K562 (cell line): Measurements from ENCODE around the gene CDYL. TPM values are rescaled to one million over a fixed set of nuclear protein-coding genes. Genes with fewer than 3 reads are reported as not detected.

Source experiments
- ATAC-seq: fragments of 200-7000 bp; cut with Tn5 transposase; 3 replicates; pipeline ENCODE4 v1.9.1; 2020; ENCODE audit warnings: moderate library complexity
- BruUV-seq: library from RNA; stranded (reverse); fragments of 400-500 nt; replicated peaks from 2 replicates; lab custom pipeline; 2021; lab: Mats Ljungman, UMichigan
- CTCF ChIA-PET: fragments of 300-600 bp; formaldehyde crosslinking; extraction: SDS; loops from one replicate; lab custom pipeline; 2021; ENCODE audit warnings: low intra/inter-chr PET ratio; lab: Yijun Ruan, JAX
- POLR2A ChIA-PET: fragments of 300-600, 350-650 bp; sonication (Branson Sonifier 250); formaldehyde crosslinking; extraction: SDS; loops from one replicate; lab custom pipeline; 2021; ENCODE audit warnings: antibody characterized with exemption, inconsistent platforms; lab: Yijun Ruan, JAX
- DNase-seq, 4 experiments: peaks; one replicate each; pipeline versions ENCODE4 v3.0.0 to v3.0.0-alpha.2; 2011 to 2018; ENCODE audit warnings: low spot score in 3 of 4, mixed read lengths in 3 of 4; ENCODE audit errors: extremely low read depth in 1 of 4
- FAIRE-seq: peaks from 2 replicates; lab custom pipeline; 2011; peaks lifted over from hg19 to GRCh38; lab: Jason Lieb, UNC
- H2AFZ ChIP-seq: 2 replicates; pipeline ENCODE4 v1.6.0; 2011; ENCODE audit warnings: low read depth, low read length, control low read depth, inconsistent platforms
- H3K27ac ChIP-seq: fragments of 200-600 bp; 3 replicates; pipeline ENCODE4 v1.8.0; 2011; ENCODE audit warnings: low read depth, mild to moderate bottlenecking, control low read depth, inconsistent platforms, low read length, moderate library complexity, mixed read lengths; ENCODE audit errors: extremely low read depth
- H3K27me3 ChIP-seq, 2 experiments: fragments of 300-600 bp in 1 of 2; 2 replicates in 1 of 2; 3 replicates in 1 of 2; pipeline versions ENCODE4 v1.6.0 to v1.8.0; 2011; ENCODE audit warnings: inconsistent platforms in 2 of 2, low read length in 2 of 2, mild to moderate bottlenecking in 1 of 2, mixed read lengths in 1 of 2, moderate library complexity in 1 of 2; ENCODE audit not compliant: control insufficient read depth in 2 of 2, insufficient read depth in 2 of 2
- H3K36me3 ChIP-seq: fragments of 300-600 bp; 3 replicates; pipeline ENCODE4 v1.8.0; 2011; ENCODE audit warnings: mild to moderate bottlenecking, low read length, inconsistent platforms; ENCODE audit not compliant: control insufficient read depth, insufficient read depth
- H3K4me1 ChIP-seq, 2 experiments: fragments of 200-600 bp in 1 of 2; replicated peaks in 1 of 2; 2 replicates in 1 of 2; 3 replicates in 1 of 2; pipeline versions ENCODE4 v1.5.1 to v1.8.0; 2011; ENCODE audit warnings: inconsistent platforms in 2 of 2, low read length in 2 of 2, mild to moderate bottlenecking in 1 of 2, mixed read lengths in 1 of 2, moderate library complexity in 1 of 2; ENCODE audit not compliant: control insufficient read depth in 2 of 2, insufficient read depth in 2 of 2
- H3K4me2 ChIP-seq: 2 replicates; pipeline ENCODE4 v1.6.1; 2011; ENCODE audit warnings: low read length, control low read depth, inconsistent platforms, mixed read lengths; ENCODE audit not compliant: insufficient read depth
- H3K4me3 ChIP-seq: fragments of 200-600 bp; sonication (generic), shearing (Covaris generic); 2 replicates; pipeline ENCODE4 v1.5.1; 2016; ENCODE audit warnings: control low read depth, inconsistent platforms
- H3K79me2 ChIP-seq: fragments of 200-600 bp; 3 replicates; pipeline ENCODE4 v1.8.0; 2011; ENCODE audit warnings: low read length, inconsistent platforms; ENCODE audit not compliant: control insufficient read depth, insufficient read depth
- H3K9ac ChIP-seq, 2 experiments: 2 replicates each; pipeline versions ENCODE4 v1.6.0 to v1.6.1; 2011; ENCODE audit warnings: low read depth in 2 of 2, low read length in 2 of 2, control low read depth in 1 of 2, inconsistent platforms in 1 of 2, mild to moderate bottlenecking in 1 of 2, mixed read lengths in 1 of 2; ENCODE audit not compliant: insufficient read depth in 1 of 2
- H3K9me1 ChIP-seq: one replicate; pipeline ENCODE4 v1.6.0; 2011; ENCODE audit warnings: inconsistent platforms, mild to moderate bottlenecking, low read length, moderate library complexity; ENCODE audit not compliant: control insufficient read depth, insufficient read depth
- H3K9me3 ChIP-seq: replicated peaks from 2 replicates; pipeline ENCODE4 v1.5.1; 2011; ENCODE audit warnings: low read depth, low read length, inconsistent platforms; ENCODE audit not compliant: control insufficient read depth, insufficient read depth
- H4K20me1 ChIP-seq: replicated peaks from 2 replicates; pipeline ENCODE4 v1.6.1; 2011; ENCODE audit warnings: low read length, inconsistent platforms, mixed read lengths; ENCODE audit not compliant: control insufficient read depth, insufficient read depth
- ARID2 ChIP-seq: fragments of 450-650 bp; IDR thresholded peaks from 2 replicates; pipeline ENCODE4 v1.6.1; 2017; ENCODE audit warnings: antibody characterized with exemption, mild to moderate bottlenecking
- FUS ChIP-seq: fragments of 200-400 bp; formaldehyde crosslinking; optimal IDR thresholded peaks from 2 replicates; pipeline ENCODE3; 2017; ENCODE audit warnings: low read depth, low read length
- GABPA ChIP-seq: fragments of 200-800 bp; sonication (Bioruptor generic); conservative IDR thresholded peaks from 2 replicates; pipeline ENCODE4 v1.6.1; 2016; ENCODE audit warnings: low read depth, missing genetic modification characterization, missing compliant biosample characterization
- GTF2E2 ChIP-seq: fragments of 200-800 bp; sonication (Bioruptor generic); IDR thresholded peaks from 2 replicates; pipeline ENCODE4 v1.6.1; 2016; ENCODE audit warnings: missing genetic modification characterization, missing compliant biosample characterization
- MCM2 ChIP-seq: fragments of 450-650 bp; IDR thresholded peaks from 2 replicates; pipeline ENCODE4 v1.6.1; 2017; ENCODE audit warnings: low read depth, mild to moderate bottlenecking
- MXD1 ChIP-seq: fragments of 250-450 bp; sonication (Bioruptor Pico); IDR thresholded peaks from 2 replicates; pipeline ENCODE4 v1.8.0; 2021; ENCODE audit warnings: borderline replicate concordance, mild to moderate bottlenecking, moderate library complexity; ENCODE audit not compliant: poor library complexity, severe bottlenecking
- MYBL2 ChIP-seq, 2 experiments: fragments of 450-650 bp in 1 of 2; sonication (generic) in 1 of 2; formaldehyde crosslinking in 1 of 2; IDR thresholded peaks; 2 replicates each; pipeline versions ENCODE4 v1.6.1 to v1.8.1; 2017 to 2022; ENCODE audit warnings: borderline replicate concordance in 1 of 2, inconsistent platforms in 1 of 2, low read depth in 1 of 2, mild to moderate bottlenecking in 1 of 2, missing genetic modification reagents in 1 of 2, moderate library complexity in 1 of 2
- RBFOX2 ChIP-seq: fragments of 200-400 bp; formaldehyde crosslinking; IDR thresholded peaks from 2 replicates; pipeline ENCODE4 v1.6.1; 2017; ENCODE audit warnings: low read depth, mild to moderate bottlenecking, low read length, moderate library complexity
- SIX5 ChIP-seq, 2 experiments: IDR thresholded peaks; 2 replicates each; pipeline ENCODE4 v1.6.1; 2011; ENCODE audit warnings: low read length in 2 of 2, borderline replicate concordance in 1 of 2, low read depth in 1 of 2, mild to moderate bottlenecking in 1 of 2, moderate library complexity in 1 of 2; ENCODE audit not compliant: insufficient read depth in 1 of 2
- SNRNP70 ChIP-seq: fragments of 200-400 bp; formaldehyde crosslinking; optimal IDR thresholded peaks from 2 replicates; pipeline ENCODE3; 2017; ENCODE audit warnings: low read depth, low read length
- SP2 ChIP-seq: IDR thresholded peaks from 2 replicates; pipeline ENCODE4 v1.6.1; 2011; ENCODE audit warnings: mild to moderate bottlenecking, low read depth, low read length, moderate library complexity; ENCODE audit not compliant: poor library complexity, severe bottlenecking; ENCODE audit errors: extremely low read depth
- TCF15 ChIP-seq: fragments of 250-450 bp; sonication (Bioruptor Pico); IDR thresholded peaks from 2 replicates; pipeline ENCODE4 v1.8.0; 2022; ENCODE audit warnings: moderate library complexity, mild to moderate bottlenecking, inconsistent platforms
- TEAD4 ChIP-seq, 2 experiments: sonication (generic) in 1 of 2; formaldehyde crosslinking in 1 of 2; IDR thresholded peaks; 2 replicates each; pipeline versions ENCODE4 v1.6.1 to v1.8.0; 2012 to 2022; ENCODE audit warnings: borderline replicate concordance in 1 of 2, inconsistent platforms in 1 of 2, low read length in 1 of 2, mild to moderate bottlenecking in 1 of 2, missing genetic modification reagents in 1 of 2
- ZBTB7A ChIP-seq: IDR thresholded peaks from 2 replicates; pipeline ENCODE4 v1.6.1; 2011; ENCODE audit warnings: low read depth, mild to moderate bottlenecking, low read length, moderate library complexity, borderline replicate concordance; ENCODE audit not compliant: control insufficient read depth
- ZNF133 ChIP-seq: fragments of 250-450 bp; sonication (Bioruptor Pico); IDR thresholded peaks from 2 replicates; pipeline ENCODE4 v1.4.0; 2020; ENCODE audit warnings: mild to moderate bottlenecking
- ZNF311 ChIP-seq: fragments of 250-450 bp; sonication (Bioruptor Pico); IDR thresholded peaks from 2 replicates; pipeline ENCODE4 v1.4.0; 2020; ENCODE audit warnings: mild to moderate bottlenecking, moderate library complexity
- ZNF639 ChIP-seq, 2 experiments: fragments of 200-800 bp in 1 of 2; sonication (Bioruptor generic) in 1 of 2; sonication (generic) in 1 of 2; formaldehyde crosslinking in 1 of 2; IDR thresholded peaks in 1 of 2; conservative IDR thresholded peaks in 1 of 2; 2 replicates each; pipeline versions ENCODE4 v1.5.0 to v1.6.1; 2016 to 2020; ENCODE audit warnings: missing compliant biosample characterization in 1 of 2, missing genetic modification characterization in 1 of 2, missing genetic modification reagents in 1 of 2
- WGBS: fragments of 100-300 bp; shearing (Covaris generic); methylation state at CpG from one replicate; pipeline ENCODE4 v1.1.6; 2016; ENCODE audit warnings: low coverage, mixed read lengths; ENCODE audit not compliant: insufficient coverage; ENCODE audit errors: missing lambda C conversion rate; 5-methylcytosine and 5-hydroxymethylcytosine counted together
- in situ Hi-C: fragments of 300-500 bp; cut with MboI; formaldehyde crosslinking; loops from 4 replicates; pipeline ENCODE4 v1.15.0; 2018; ENCODE audit warnings: inconsistent platforms, mixed read lengths
- intact Hi-C: fragments of 100-400 bp; cut with micrococcal nuclease; formaldehyde crosslinking; loops from 2 replicates; pipeline ENCODE4 v1.14.2; 2022
- polyA plus RNA-seq, 8 experiments: library from polyadenylated mRNA; depleted of rRNA in 4 of 8; stranded (reverse) in 5 of 8; unstranded in 3 of 8; fragments of >200 nt; fragmentation: Nextera tagmentation in 2 of 8; fragmentation: Illumina TruSeq in 1 of 8; extraction: Ambion mirVana in 2 of 8; extraction: Trizol in 1 of 8; gene quantifications; 2 replicates each; pipeline versions ENCODE4 v1.2.1 to v1.2.3, GENCODE V29; 2011 to 2014; ENCODE audit warnings: inconsistent platforms in 1 of 8, missing spikeins in 1 of 8
- total RNA-seq, 7 experiments: library from RNA; depleted of rRNA in 6 of 7; stranded (reverse); fragments of >200 nt in 6 of 7; fragmentation: Illumina TruSeq in 2 of 7; extraction: Trizol in 2 of 7; gene quantifications; 2 replicates each; pipeline versions ENCODE4 v1.2.1 to v1.2.3, GENCODE V29; 2011 to 2021; ENCODE audit warnings: low replicate concordance in 1 of 7

Gene CDYL
- total and polyA plus RNA-seq, 9 of the 15 experiments (the other 6 are each of a cell fraction or from before 2014, with no cell fraction given), result 8.1 to 45.8 (median 40.8) TPM

- 6% methylated on average over 5 of the region's 5 CpGs for WGBS
- intact Hi-C loops, result no loop called here
- CTCF ChIA-PET, result no interaction called here
- no peak for TF ChIP-seq GTF2E2 (tag)
- TF ChIP-seq MXD1 (CRISPR knock-in tag), result no peak
- no peak for TF ChIP-seq ARID2
- no peak for TF ChIP-seq FUS
- TF ChIP-seq SIX5 (IDR thresholded peaks at IDR 0.05; ENCODE audit: borderline replicate concordance in 1 of 2, insufficient read depth in 1 of 2, low read depth in 1 of 2, low read length in 2 of 2), result no peak
- TF ChIP-seq RBFOX2, result no peak
- TF ChIP-seq TCF15 (CRISPR knock-in tag), result no peak
- no peak for TF ChIP-seq GABPA (tag)
- no peak for TF ChIP-seq SNRNP70
- no peak for TF ChIP-seq ZNF311
- no peak for TF ChIP-seq SP2
- no peak for TF ChIP-seq TEAD4 (IDR thresholded peaks at IDR 0.05; ENCODE audit: low read length)
- TF ChIP-seq TEAD4 (CRISPR knock-in tag; IDR thresholded peaks at IDR 0.05; ENCODE audit: borderline replicate concordance), result no peak
- TF ChIP-seq ZNF639 (CRISPR knock-in tag; conservative IDR thresholded peaks at IDR 0.05 in 1 of 2, IDR thresholded peaks at IDR 0.05 in 1 of 2), result no peak
- no peak for TF ChIP-seq ZNF133 (CRISPR knock-in tag)
- no peak for TF ChIP-seq MYBL2 (IDR thresholded peaks at IDR 0.05; ENCODE audit: low read depth)
- TF ChIP-seq MYBL2 (CRISPR knock-in tag; IDR thresholded peaks at IDR 0.05; ENCODE audit: borderline replicate concordance), result no peak
- no peak for TF ChIP-seq MCM2
- TF ChIP-seq ZBTB7A, result no peak
- TF ChIP-seq, all 486 proteins: peak for 0
- in situ Hi-C loops, result no loop called here
- H3K4me3 ChIP-seq, result no peak overlapping the region
- H4K20me1 ChIP-seq, result no peaks in the 10 kb centered on the region
- no peak overlapping the region for H3K9ac ChIP-seq
- peaks cover 0 to 4% of the 10 kb centered on the region in 2 experiments; a peak in 1 of 5 replicates for H3K4me1 ChIP-seq
- no peak for DNase-seq
- no peak overlapping the region for H3K27ac ChIP-seq
- H3K4me2 ChIP-seq, result no peak overlapping the region
- FAIRE-seq, result no peak
- no peak for ATAC-seq
- no peaks in the 10 kb centered on the region for H3K9me1 ChIP-seq
- no peaks in the 10 kb centered on the region for H3K79me2 ChIP-seq
- no peaks in the 10 kb centered on the region for H3K9me3 ChIP-seq
- H3K36me3 ChIP-seq, result no peaks in the 10 kb centered on the region
- H2AFZ ChIP-seq, result no peak overlapping the region
- H3K27me3 ChIP-seq, result peaks cover 31 to 68% of the 10 kb centered on the region in 2 experiments
- BruUV-seq, result no TSS peak
- POLR2A ChIA-PET, result interaction anchor here (0.7 to 1.3 kb wide), 2 partner anchors 10 to 54 kb away, joined by 3 to 5 read pairs; no protein-coding TSS in a partner anchor
Measured at GRCh38 chr6:4967301-4968030, 191.3 kb downstream of the CDYL start.
